Astrocyte of the cerebellum (primary cell): Measurements from ENCODE around the gene SOWAHB.

Source experiments
- DNase-seq: peaks from one replicate; pipeline ENCODE4 v3.0.0-alpha.2; 2011; ENCODE audit warnings: low read depth
- H3K4me3 ChIP-seq: 2 replicates; pipeline ENCODE4 v1.5.1; 2011; ENCODE audit warnings: mild to moderate bottlenecking, low read depth, low read length, moderate library complexity
- in situ Hi-C: cut with HindIII; loops from 2 replicates; pipeline ENCODE4 v1.10.0; 2017; ENCODE audit warnings: low sequenced_read_pairs
- TF ChIP-seq, protein P1 (sequence below): IDR thresholded peaks from 2 replicates; pipeline ENCODE4 v1.5.1; 2012; ENCODE audit warnings: low read length, low read depth, moderate library complexity, mild to moderate bottlenecking; ENCODE audit errors: missing control alignments

Gene SOWAHB

DNA sequence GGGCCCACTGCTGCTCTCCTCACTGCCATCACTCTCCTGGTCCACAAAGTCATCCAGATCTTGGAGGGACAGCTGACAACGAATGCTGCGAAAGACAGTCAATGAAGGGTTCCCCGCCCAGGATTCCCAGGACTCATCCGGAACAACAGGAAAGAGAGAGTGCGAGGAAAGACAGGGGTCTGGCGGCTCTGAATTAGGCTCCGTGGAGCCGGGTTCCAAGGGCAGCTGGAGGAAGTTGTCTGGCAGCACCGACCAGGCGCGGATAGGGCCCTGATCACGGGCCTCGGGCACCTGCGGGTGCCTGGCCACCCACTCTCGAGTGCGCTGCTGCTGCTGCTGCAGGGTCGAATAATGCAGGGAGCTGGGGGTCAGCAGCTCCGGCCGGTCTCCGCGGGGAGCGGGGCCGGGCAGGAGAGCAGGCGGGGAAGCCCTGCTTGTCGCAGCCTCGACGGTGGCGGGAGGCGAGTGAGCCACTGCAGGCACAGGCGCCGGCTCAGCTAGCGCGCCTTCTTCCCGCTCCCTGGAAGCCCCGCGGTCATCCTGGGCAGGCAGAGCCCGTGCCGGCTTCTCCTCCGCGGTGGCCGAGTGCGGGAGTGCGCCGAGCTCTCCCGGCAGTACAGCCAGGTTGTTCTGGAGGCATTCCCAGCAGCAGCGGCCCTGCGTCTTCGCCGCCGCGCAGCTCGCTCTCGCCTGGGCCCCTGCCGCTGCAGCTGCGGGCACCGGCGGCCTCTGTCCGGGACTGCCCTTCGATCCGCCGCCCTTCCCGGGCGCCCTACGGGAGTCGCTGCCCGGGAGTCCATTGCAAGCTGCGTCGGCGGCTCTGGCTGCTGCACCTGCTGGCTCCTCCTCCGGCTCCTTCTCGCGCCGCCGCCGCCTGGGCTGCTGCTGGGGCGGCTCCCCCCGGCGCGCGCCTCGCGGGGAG lies 1.1 kb downstream of the SOWAHB start:
- no peak for DNase-seq
- TF ChIP-seq, protein P1, sequence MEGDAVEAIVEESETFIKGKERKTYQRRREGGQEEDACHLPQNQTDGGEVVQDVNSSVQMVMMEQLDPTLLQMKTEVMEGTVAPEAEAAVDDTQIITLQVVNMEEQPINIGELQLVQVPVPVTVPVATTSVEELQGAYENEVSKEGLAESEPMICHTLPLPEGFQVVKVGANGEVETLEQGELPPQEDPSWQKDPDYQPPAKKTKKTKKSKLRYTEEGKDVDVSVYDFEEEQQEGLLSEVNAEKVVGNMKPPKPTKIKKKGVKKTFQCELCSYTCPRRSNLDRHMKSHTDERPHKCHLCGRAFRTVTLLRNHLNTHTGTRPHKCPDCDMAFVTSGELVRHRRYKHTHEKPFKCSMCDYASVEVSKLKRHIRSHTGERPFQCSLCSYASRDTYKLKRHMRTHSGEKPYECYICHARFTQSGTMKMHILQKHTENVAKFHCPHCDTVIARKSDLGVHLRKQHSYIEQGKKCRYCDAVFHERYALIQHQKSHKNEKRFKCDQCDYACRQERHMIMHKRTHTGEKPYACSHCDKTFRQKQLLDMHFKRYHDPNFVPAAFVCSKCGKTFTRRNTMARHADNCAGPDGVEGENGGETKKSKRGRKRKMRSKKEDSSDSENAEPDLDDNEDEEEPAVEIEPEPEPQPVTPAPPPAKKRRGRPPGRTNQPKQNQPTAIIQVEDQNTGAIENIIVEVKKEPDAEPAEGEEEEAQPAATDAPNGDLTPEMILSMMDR: no peak
- H3K4me3 ChIP-seq: peak overlapping the region; percentile 44
- in situ Hi-C loops: no loop called here

DNA sequence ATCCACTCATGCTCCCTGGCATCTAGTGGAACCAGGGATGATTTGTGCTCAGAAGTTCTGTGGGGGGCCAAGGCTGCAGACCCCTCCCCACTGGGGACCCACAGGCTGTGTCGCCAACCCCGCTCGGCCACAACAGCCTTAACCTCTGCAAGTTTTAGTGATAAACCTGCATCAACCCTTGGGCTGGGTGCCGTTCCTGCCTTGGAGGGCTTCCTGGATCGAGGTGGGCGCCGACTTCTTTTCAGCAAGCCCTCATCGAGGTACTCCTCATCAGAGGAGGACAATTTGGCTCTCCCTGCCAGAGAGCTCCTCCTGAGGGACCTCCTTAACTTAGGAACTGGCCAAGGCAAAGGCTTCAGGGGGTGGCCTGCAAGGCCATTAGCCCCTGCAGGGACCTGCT lies 1.9 kb downstream of the SOWAHB start:
- H3K4me3 ChIP-seq: no peak overlapping the region
- DNase-seq: no peak
- in situ Hi-C loops: no loop called here
- TF ChIP-seq, protein P1: no peak

DNA sequence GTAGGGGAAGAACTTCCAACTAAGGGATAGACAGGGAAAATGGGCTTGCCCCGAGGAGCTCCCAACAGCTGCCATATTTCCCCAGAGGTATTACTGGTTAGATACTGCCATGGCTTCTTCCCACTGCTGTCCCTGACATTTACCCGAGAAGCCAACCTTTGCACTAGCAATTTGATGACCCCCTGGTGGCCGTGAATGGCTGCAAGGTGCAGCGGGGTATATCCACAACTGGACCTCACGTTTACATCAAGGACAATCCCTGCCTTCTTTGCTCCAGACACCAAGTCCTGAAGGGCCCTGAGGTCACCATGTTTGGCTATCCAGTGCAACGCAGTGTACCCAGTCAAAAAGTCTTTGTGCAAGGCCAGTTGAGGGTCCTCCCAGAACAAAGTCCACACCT lies 2.3 kb downstream of the SOWAHB start:
- TF ChIP-seq, protein P1: no peak
- in situ Hi-C loops: no loop called here
- H3K4me3 ChIP-seq: no peak overlapping the region
- no peak for DNase-seq

DNA sequence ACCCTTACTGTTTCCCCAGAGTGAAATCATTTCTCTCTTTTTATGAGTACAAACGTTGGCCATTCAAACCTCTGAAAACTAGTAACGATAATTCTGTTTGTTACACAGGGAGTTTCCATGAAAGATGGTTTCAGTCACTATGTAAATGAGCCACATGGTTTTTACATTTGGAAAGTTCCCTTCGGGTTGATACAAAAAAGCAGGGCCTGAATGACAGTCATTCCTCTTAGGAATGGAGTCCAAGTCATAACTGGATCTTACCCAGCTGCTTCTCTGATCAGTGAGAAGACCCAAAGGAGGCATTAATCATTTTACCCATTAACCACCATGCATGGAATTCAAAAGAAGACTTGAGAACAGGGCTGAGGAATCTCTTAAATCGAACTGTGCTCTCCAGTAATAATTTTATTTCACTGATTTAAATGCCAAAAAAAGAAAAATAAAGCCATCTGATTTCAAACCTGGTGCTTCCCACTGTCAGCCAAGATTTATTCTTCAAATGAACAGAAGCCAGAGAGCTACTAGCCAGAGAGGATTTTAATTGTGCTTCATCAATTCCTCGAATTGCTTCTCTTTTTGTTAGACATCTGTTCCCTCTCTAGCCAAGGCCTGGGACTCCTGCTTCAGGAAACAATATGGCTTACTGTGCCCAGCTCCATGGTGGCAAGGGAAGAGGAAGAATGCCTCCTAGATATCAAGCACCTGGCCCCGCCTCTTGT lies 3.2 kb downstream of the SOWAHB start:
- in situ Hi-C loops: loop anchor here (5.0 kb wide), 1 partner anchor 42 kb away; no protein-coding TSS in a partner anchor
- DNase-seq: no peak
- TF ChIP-seq, protein P1: no peak
- no peak overlapping the region for H3K4me3 ChIP-seq

DNA sequence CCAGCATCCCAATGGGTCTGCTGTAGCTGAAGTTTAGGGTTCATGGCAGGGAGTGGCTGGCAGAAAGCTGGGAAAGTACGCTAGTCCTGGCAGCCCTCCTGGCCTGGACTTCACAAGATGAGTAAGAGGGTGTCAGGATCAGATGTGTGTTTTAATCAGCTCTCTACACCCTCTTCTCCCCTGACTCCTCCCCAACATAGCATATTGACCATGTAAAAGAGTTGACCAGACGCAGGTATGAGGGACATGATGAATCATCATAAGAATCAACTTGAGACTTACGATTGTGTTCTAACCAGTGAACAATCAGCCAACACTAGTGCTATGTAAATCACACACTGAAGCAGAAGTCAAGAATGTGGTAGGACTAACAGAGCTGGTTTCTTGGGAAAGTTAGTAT lies 5.3 kb downstream of the SOWAHB start:
- no peak overlapping the region for H3K4me3 ChIP-seq
- DNase-seq: no peak
- in situ Hi-C loops: loop anchor here (5.0 kb wide), 1 partner anchor 40 kb away; no protein-coding TSS in a partner anchor
- TF ChIP-seq, protein P1: no peak

DNA sequence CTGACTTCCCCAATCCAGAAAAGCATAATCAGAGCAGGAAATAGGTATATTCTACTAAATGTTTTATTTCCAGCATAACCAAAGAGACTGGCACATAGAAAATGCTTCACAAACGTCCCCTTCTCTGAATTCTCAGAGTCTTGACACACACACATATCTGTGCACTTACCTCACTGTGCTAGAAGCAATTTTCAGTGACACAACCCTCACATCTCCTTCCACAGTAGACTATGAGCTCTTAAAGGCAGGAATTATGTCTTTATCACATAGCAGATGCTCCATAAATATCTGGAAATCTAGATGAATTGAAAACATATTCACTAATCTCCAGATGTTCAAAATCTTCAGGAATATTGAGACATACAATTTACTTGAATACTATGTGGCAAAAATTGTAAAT lies 5.9 kb downstream of the SOWAHB start:
- TF ChIP-seq, protein P1: no peak
- in situ Hi-C loops: loop anchor here (5.0 kb wide), 1 partner anchor 40 kb away; no protein-coding TSS in a partner anchor
- DNase-seq: no peak
- no peak overlapping the region for H3K4me3 ChIP-seq
